Cardiac fibroblast (primary cell): Measurements from ENCODE around the gene CLDN10.
A peak's percentile ranks its signal among the peaks of the same experiment; 100 is the strongest.

Source experiments
- DNase-seq, 2 donors: peaks; one replicate each; pipeline versions ENCODE4 v3.0.0 to v3.0.0-alpha.2; 2010; ENCODE audit warnings: low read depth in 2 of 2
- H3K4me3 ChIP-seq, 2 donors: replicated peaks in 1 of 2; 1 replicate in 1 of 2; 2 replicates in 1 of 2; pipeline ENCODE4 v1.5.1; 2011; ENCODE audit warnings: low read depth in 2 of 2, low read length in 2 of 2, mild to moderate bottlenecking in 2 of 2, moderate library complexity in 1 of 2
- TF ChIP-seq, protein P1 (sequence below): IDR thresholded peaks from one replicate; pipeline ENCODE4 v1.5.1; 2011; ENCODE audit warnings: low read depth, mild to moderate bottlenecking, low read length, inconsistent platforms

Gene CLDN10

DNA sequence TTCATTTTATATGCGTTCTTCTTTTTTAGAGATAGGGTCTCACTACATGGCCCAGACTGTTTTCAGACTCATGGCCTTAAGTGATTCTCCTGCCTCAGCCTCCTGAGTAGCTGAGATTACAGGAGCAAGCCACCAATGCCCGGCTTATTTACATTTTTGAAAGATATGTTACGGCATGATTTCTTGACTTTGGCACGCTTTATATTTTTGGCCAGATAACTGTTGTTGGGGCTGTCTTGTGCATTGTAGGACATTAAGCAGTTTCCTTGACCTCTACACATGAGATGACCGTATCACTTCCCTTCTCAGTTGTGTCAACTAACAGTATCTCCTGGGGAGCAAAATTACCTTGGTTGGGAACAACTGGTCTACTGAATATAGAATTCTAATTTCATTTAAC lies 28.9 kb upstream of the CLDN10 start:
- no peak overlapping the region for H3K4me3 ChIP-seq
- DNase-seq = peak in 1 of 2 donors; percentile 14
- TF ChIP-seq, protein P1, sequence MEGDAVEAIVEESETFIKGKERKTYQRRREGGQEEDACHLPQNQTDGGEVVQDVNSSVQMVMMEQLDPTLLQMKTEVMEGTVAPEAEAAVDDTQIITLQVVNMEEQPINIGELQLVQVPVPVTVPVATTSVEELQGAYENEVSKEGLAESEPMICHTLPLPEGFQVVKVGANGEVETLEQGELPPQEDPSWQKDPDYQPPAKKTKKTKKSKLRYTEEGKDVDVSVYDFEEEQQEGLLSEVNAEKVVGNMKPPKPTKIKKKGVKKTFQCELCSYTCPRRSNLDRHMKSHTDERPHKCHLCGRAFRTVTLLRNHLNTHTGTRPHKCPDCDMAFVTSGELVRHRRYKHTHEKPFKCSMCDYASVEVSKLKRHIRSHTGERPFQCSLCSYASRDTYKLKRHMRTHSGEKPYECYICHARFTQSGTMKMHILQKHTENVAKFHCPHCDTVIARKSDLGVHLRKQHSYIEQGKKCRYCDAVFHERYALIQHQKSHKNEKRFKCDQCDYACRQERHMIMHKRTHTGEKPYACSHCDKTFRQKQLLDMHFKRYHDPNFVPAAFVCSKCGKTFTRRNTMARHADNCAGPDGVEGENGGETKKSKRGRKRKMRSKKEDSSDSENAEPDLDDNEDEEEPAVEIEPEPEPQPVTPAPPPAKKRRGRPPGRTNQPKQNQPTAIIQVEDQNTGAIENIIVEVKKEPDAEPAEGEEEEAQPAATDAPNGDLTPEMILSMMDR = no peak

DNA sequence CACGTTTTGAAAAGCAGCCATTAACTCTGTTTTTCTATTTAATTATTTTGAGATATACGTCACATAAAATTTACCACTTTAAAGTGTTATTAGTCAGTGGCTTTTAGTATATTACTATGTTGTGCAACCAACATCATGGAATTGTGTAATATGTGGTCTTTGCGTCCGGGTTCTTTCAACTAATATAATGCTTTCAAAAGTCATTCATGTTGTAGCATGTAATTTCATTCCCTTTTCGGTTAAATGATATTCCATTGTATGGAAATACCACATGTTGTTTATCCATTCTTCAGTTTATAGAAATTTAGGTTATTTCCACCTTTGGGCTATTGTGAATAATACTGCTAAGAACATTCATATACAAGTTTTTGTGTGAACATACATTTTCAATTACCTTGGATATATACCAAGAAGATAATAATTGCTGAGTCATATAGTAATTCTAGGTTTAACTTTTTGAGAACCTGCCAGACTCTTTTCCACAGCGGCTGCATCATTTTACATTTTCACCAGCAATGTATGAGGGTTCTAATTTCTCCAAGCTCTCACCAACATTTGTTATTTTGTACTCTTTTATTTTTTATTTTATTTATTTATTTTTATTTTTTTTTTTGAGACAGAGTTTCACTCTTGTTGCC lies 28.1 kb upstream of the CLDN10 start:
- TF ChIP-seq, protein P1 = no peak
- DNase-seq = peak; percentile 24 to 68
- no peak overlapping the region for H3K4me3 ChIP-seq

DNA sequence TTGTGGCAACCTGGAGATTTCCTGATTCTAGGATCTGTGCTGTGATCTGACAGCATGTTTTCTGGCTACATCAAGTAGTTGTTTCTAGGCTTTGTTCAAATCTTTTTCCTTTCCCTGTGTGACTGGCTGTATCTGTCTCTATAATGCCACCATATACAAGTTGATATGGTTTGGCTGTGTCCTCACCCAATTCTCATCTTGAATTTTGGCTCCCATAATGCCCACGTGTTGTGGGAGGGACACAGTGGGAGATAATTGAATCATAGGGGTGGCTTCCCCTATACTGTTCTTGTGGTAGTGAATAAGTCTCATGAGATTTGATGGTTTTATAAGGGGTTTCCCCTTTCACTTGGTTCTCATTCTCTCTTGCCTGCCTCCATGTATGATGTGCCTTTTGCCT lies 24.6 kb upstream of the CLDN10 start:
- TF ChIP-seq, protein P1 = no peak
- no peak overlapping the region for H3K4me3 ChIP-seq
- no peak for DNase-seq

DNA sequence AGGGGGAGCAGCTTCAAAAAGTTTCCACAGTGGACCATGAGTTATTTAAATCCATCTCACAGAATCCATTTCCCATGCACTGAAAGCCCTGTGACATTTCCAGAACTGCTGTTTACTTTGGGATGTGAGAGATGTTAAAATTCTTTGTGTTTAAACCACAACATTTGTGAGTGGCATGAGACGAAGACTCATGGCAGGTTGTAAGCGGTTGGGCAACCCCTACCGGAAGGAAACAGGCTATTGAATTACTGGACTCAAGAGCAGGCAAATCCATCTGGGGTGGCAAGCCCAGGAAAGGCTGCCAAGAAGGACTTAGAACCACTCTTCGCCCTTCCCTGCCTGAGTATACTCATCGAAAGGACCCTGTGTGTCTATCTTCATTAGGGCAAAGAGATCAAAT lies 22.3 kb upstream of the CLDN10 start:
- no peak overlapping the region for H3K4me3 ChIP-seq
- TF ChIP-seq, protein P1 = no peak
- DNase-seq = peak; percentile 59 to 70

DNA sequence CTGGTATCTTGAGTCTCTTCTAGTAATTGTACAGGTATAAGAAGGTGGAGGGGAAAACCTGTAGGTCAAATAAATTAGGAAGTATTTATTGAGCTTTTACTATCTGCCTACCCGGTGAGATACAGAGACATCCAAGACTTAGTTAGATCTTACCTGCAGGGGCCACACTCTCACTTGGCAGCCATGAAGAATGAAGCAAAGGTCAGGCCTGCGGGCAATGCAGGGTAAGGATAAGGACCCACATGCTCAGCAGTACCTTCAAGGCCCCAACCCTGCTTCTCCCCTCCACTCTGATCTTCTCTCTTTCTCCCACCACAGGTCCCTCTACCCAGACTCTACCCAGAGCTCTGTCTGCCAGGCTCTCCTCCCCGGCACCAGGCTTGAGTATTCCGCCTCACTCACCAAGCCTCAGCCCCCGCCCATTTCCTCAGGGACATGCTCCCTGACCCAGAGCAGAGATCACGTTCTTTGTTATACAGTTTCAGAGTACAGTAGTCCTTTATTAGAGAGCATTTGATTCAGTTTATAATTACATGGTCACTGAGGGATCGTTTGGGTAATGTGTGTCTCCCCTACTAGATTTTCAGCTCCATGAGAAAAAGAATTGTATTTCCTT lies 18.9 kb upstream of the CLDN10 start:
- DNase-seq = no peak
- TF ChIP-seq, protein P1 = no peak

DNA sequence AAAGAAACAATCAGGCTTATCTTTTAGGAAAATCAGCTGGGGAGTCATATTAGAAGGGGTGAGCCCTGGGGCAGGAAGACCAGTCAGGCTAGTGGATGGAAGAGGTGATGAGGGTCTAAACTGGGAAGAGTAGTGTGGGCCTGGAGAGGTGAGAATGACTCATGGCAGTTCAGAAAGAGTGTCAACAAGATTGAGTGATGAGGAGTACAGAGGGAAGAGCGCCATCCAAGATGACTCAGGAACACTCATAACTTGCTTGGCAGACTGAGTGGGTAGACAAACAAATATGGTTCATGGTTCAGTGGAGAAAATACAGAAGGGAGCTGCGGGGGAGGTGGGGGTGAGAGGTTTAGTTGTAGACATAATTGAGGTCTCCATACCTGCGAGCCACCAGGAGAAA lies 17.3 kb upstream of the CLDN10 start:
- TF ChIP-seq, protein P1 = no peak
- H3K4me3 ChIP-seq = no peak overlapping the region
- DNase-seq = peak; percentile 21 to 75

More for the DNA sequence above, 18.9 kb upstream of the CLDN10 start:
- H3K4me3 ChIP-seq = no peak overlapping the region
